Brain pericyte (primary cell): Measurements from ENCODE around the gene IL2RA.

ENCODE experiments used
- DNase-seq: peaks from one replicate; pipeline ENCODE4 v3.0.0-alpha.2; 2012; ENCODE audit warnings: low read depth, low spot score

Gene IL2RA

DNA sequence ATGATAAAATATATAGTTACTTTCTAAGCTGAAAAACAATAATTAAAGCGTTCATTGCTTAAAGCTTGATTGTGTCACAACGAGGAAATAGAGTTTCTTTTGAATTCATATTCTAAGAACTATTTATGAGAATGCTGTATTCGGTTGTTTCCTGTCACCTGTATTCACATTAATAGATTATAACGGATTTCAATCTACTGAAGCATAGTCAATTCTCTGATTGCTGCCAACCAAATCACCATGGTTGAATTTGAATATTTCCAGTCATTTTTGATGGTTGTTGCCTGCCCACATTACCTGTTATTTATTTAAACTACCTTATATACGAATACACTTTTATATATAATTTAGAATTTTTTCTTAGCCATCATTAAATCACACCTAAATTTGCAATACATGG is 22.0 kb downstream of the IL2RA start:
- no peak for DNase-seq

DNA sequence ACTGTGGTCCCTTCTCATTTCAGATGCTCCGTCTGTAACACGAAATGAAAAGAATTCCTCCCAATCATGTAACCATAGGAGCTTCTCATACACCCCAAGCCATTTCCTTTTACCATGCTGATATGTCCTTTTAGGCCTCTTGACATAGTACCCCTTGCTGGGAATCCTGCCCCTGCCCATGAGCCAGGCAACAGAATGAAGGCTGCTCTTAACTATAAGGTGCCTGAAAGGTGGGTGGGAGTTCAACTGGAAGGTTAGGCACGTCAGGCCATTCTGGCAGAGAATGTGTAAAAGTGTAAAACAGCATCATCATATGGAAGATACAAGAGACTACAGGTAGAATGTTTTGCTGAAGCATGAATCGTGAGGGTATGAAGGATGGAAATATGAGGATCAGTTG is 22.5 kb downstream of the IL2RA start:
- DNase-seq: no peak

DNA sequence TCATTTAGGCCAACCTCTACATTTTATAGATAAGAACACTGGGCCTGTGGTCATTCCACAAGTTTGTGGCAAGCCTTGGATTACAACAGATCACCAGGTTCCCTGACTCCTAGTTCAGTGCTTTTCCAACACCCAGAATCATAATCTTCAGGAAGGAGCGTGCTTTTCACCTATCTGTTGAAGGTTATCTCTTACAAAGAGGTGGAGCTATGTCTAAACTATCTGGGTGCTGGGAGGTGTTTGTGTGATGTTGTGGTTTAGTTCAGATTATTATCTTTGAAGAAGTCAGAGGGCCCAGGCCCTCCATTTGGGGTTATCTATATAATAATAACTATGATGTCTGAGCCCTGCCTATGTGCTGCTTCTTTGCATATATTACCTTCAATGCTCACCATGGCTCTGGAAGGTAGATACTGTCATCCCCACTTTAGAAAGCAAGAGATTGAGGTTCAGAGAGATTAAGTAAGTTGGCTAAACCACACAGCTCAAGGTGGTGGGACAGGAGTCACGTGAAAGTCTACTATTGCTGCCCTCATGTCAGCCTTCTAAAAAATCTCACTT is 24.0 kb downstream of the IL2RA start:
- DNase-seq: no peak

DNA sequence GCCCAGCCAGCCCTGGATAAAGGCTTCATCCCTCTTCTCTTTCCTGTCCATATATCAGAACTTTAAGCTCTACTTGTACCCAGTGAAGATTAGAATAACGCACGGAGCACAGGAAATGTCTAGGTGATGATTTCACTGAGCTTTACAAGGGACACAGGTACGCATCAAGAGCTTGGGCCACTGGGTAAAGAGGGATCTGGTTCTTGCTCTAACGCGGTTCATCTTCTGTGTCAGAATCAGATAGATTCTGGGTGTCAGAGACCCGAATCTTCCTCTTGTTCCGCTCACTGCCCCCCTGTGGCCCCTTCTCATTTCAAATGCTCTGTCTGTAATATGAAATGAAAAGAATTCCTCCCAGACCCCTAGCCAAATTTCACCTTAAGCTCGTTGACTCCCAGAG is 24.7 kb downstream of the IL2RA start:
- DNase-seq: no peak

DNA sequence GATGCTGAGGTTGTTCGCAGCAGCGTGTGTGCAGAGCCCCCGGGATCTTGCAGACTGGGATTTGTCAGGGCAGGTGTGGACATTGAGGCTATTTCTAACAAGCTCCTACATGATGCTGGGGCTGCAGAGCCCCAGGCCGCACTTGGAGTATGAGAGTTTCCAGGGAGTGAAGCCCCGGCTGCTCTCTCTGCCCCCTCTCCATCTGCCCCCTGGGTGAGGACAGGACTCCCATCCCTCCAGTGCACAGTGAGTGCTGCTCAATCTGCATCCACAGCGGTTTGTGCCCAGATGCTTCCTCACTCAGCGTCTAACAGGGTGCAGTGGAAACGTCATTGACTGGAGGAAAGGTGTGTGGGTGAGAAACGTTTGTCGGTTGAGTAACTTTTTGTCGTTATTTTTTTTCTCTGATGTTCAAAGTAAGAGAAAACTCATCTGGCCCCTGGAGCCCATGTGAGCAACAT is 25.3 kb downstream of the IL2RA start:
- DNase-seq: no peak

DNA sequence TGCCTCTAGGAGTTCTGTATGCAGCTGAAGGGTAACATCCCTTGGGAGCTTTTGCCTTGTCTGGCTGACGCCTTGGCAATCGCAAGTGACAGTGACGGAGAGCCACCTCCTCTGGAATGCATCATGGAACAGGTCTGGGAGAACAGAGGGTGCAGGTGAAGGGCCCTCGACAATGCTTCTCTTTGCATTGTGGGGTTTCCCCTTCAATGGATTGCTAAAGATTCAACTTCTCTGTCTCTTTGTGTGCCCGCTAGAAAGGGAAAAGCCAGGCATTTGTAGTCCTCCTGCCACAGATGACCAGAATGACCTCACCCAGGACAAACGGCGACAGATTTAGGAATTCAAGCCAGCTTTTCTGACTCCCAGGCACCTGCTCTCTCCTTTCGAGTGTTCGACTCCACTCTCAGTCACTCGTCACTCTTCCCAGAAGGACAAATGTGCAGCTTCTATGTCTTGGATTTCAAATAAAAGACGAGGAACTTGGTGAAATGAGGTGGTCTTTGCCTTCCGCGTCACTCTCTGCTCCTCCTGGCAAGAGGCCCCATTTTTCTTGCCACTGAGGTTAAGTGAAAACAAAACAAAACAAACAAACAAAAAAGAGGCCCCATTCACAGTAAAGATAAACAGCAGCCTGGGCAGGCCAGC is 26.1 kb downstream of the IL2RA start:
- DNase-seq: no peak

DNA sequence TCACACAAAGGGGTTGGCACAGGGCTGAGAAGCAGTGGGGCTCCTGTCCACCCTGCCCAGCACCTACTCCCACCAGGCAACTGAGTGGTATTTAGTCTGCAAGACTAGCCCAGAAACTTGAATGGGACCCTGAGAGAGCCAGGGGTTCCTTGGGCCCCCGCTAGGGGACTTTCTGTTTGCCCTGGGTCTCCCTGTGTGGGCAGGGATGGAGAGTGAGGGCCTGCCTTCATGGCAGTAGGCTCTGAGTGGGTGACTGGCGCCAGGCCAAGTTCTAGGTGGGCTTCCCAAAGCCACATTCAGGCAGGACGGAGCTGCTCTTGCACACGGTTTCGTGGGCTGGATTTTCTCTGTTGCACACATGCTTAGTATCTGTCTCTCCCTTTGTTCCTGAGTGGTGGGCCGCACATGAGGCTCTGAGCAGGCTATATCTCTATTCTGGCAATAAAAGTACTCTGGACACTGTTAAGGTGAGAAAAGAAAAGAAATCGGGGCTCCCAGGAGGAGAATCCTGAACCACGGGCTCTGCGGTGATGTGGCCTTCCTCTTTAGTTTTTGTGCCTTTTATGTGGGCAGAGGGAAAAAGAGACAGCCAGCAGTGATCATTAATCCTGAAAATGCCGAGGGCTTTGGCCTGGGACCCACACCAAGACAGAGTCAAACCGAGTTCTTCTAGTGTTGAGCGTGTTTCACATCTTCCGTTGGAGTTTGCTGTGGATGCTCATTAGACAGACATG is 26.9 kb downstream of the IL2RA start:
- no peak for DNase-seq

DNA sequence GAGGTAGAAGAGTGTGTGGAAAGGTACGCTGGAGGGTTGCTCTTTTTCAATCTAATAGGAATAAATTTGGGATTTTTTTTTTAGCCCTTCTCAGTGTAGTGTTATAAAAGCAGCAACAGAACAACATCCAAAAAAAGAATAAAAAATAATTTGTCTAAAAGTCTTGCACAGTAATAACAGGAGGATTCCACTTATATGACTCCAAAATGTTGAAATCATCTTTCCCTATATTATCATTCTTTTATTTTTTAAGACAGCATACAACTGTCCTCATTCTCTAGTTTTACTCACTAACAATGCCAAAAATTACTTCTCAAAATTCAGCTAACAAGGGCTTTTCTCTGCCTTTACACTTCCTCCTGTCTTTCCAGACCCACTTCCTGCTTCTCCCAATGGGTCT is 27.8 kb downstream of the IL2RA start:
- DNase-seq: no peak

DNA sequence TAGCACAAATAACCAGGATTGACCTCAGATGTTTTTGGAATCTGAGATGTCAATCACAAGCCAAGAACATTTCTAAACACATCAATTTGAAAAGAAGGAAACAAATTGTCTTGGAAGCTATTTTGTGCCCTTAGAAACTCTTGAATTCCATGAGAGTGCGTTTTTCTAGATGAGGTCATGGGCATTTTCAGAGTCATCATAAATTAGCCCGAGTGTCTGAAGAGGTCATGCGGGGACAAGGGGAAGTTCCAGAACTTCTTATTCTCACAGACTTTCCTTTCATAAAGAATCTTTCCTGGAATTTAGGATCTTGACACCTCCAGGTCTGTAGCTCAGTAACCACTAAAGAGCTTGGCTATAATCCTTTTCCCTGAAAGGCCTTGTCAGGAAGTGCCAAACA is 28.2 kb downstream of the IL2RA start:
- DNase-seq: no peak

DNA sequence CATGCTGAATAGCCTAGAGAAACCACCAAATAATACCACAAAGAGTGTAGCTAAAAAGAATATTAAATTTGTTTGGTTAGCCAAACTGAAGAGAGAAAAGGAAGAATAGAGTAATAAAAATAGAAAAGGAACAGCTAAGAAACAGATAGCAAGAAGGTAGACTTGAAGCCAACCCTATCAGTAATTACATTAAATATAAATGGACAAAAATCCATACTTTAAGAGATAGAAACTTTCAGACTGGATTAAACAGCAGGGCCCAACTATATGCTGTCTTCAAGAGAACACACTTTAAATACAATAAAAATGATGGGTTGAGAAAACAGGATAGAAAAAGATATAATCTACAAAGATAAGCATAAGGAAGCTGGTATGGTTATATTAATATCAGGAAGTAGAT is 31.2 kb downstream of the IL2RA start:
- DNase-seq: no peak

DNA sequence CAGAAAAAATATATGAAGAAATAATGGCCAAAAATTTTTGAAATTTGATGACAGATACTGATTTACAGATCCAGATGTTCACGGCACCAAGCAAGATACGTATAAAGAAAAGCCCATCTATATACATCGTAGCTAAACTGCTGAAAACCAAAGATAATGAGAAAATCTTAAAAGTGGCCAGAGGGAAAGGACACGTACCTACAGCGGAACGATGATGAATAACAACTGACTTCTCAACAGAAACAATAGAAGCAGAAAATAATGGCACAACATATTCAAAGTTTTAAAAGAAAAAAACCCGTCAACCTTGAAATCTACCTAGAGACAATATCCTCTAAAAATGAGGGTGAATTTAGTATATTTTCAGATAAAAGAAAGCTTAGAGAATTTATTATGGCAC is 31.9 kb downstream of the IL2RA start:
- DNase-seq: no peak

DNA sequence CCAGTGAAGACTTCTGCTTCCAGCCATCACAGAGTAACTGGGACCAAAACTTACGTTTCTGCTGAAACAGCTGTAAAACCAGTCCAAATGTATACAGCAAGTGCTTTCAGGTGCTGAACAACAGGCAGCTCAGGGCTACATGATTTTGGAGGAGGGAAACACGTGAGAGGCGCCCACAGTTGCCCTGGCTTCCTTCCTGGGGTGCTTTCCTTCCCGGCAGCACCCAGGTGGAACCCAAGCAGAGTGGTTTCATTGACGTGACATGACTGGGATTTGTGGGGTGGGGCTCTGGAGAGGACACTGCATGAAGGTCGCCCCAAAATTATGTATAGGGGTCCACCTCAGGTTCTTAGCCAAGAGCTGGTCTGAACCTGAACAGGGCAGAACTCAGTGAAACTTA is 34.2 kb downstream of the IL2RA start:
- no peak for DNase-seq

DNA sequence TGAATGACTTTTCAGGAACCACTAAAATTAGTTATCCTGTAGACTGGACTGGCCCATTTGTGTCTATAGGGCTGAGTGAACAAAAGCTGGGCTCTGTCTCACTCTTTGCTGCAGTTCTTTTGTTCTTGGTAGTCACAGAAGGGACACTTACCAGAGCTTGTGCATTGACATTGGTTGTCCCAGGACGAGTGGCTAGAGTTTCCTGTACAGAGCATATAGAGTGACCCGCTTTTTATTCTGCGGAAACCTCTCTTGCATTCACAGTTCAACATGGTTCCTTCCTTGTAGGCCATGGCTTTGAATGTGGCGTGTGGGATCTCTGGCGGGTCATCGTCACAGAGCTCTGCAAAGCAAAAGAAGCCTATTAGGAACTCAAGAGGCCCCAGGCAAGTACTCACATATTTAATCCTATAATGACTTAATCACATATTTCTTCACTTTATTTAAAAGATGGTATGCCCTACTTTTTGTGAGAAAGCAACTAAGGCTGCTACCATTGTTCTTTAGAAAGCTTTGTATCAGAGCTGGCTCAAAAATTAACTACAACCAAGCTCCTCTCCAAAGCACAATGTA is 36.4 kb downstream of the IL2RA start:
- DNase-seq: no peak

DNA sequence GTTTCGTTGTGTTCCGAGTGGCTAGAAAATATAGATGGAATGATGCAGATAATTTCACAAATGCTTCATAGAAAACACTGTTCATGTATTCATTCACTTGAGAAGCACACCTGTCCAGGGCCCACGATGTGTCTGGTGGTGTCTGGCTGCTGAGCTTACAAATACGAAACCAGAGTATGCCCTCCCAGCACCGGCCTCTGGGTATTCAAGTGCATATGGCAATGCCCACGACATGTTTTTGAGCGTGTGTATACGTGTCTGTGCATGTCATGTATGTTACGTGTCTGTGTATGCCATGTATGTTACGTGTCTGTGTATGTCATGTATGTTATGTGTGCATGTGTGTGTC is 37.9 kb downstream of the IL2RA start:
- DNase-seq: no peak

DNA sequence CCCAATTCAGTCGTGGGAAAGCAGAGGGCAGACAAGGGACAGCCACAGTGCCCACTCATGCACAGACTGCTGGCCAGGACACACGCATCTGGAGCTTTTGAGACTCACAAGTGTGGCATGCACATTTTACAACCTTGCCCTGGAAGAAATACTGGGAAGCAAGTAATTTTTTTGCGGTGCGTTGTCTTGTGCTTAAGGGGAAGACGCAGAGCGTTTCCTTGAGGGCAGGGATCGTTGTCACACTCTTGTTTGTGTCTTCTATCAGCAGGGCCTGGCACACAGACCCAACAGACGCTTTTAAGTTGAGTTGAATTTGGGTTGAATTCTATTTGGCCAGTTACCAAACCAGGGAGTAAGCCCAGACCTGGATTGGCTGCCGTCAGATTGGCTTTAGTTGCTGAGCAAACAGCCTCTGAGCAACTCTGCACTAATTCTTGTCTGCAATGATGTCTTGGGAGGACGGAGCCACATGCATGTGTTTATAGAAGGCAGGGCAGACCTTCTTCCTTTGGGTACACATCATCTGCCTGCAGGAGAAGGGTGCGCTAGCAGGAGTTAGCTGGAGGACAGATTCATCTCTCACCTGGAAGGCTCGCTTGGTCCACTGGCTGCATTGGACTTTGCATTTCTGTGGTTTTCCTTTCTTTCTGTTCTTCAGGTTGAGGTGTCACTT is 38.4 kb downstream of the IL2RA start:
- DNase-seq: no peak

DNA sequence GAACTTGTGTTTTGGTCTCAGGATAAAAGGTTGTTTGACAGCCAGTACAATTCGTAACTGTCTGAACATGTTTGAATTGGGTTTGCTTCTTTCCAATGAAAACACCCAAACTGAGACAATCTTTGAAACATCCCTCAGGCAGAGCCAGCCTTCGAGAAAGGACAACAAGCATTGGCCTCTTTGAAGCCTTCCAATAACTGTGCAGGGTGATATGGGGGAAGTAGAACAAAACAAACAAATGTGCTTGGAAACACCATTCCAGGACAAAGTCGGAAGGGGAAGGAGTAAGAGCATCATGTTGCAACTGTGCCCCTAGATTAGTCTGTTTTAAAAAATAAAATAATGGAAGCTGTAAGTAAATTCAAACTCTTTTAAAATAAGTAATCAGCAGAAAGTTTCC is 39.5 kb downstream of the IL2RA start:
- no peak for DNase-seq

DNA sequence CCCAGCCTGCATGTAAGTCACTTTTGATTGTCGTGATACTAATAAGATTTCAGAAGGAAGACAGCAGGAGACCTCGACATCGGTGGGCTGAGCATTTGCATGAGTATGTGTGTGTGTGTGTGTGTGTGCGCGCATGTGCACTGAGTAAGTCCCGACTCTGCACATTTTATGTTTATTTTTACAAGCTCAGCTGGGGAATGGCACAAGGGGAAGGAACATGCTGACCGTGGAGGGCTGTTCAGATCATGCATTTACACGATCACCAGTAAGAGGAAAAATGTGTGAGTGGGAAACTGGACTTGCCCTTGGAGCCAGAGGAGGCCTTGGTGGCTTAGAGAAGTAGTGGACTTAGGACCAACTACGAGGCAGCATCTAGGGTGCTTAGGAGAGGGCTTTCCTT is 41.3 kb downstream of the IL2RA start:
- peak; percentile 38 for DNase-seq

DNA sequence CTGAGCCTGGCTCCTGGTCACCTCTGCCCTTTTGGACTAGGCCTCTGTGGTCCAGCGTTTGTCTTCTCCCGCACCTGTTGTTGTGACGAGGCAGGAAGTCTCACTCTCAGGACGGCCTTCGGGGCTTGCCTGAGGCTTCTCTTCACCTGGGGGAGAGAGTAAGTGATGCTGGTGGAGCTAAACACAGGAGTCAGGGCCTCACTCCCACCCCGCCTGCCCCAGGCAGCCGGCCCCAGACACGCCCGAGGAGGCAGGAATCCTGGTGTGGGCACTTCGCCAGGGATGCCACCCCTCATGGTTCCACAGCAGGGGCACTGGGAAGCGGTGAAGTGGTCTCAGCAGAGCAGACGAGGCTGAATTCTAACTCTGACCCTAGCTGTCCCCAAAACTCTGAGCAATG is 42.4 kb downstream of the IL2RA start:
- DNase-seq: no peak

DNA sequence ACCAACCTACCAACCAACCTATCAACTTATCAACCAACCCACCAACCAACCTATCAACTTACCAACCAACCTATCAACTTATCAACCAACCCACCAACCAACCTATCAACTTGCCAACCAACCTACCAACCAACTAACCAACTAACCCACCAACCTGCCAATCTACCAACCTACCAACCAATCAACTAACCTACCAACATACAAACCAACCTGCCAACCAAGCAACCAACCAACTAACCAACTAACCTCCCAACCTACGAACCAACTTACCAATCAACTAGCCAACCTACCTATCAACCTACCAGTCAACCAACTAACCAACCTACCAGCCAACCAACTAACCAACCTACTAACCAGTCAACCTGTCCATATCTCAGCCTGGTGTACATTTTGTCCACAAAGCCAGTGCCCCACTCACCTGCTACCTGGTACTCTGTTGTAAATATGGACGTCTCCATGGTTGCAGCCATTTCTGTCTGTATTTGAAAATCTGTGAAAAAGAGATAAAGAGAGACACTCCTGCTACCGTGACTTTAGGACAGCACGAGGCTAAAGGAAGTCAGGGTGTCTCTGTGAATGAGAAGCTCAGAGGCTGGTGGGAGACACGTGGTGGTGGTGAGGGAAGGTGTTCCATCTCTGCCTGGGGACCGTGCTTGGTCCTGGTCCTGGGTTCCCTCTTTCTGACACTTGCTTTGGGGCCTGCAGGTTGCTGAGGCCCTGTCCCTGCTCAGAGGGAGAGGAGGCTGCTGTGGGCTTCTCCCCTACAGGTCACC is 43.0 kb downstream of the IL2RA start:
- DNase-seq: no peak

DNA sequence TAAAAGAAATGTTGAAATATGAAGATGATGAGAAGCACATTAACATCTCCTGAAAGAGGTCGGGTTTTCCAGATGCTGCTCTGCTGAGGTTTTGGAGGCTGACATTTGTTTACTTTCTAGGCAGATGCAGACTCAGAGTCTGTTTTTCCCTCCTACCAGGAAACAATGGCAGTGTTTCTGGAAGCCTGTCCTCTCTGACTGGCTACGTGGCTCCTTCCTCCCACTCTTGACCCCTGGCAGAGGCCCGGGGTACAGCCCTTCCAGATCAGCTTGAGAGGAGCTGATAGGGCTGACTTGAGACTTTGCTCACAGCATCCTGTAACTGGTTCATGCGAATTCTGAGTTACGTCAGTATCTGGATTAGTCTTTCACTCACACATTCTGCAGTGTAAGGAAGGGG is 43.7 kb downstream of the IL2RA start:
- no peak for DNase-seq

DNA sequence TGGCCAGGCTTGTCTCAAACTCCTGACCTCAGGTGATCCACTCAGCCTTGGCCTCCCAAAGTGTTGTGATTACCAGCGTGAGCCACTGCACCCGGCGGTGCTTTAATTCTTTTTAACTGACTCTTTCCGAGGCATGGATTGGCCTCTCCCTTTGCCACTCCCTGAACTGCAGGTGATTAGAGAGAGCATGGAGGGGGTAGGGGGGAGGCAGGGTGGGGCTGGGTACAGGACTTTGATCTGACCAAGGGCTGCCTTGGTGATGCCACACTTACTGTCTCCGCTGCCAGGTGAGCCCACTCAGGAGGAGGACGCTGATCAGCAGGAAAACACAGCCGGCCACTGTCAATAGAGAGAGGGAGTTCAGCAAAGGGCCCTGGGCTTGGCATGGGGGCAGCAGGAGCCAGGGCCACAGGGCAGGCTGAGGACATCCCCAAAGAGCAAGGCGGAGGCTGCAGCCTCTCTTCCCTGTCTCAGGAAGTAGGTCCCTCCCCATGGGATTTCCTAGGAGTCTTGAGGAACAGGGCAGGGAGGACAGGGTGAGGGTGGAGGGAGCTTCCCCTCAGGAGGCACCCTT is 44.3 kb downstream of the IL2RA start:
- no peak for DNase-seq
